GM19035 (cell line): ENCODE data around the gene ARHGEF28.

Experiments
- ATAC-seq: cut with Tn5 transposase; IDR thresholded peaks from one replicate; pipeline ENCODE4 v1.9.1; 2021; ENCODE audit not compliant: unreplicated experiment

The ARHGEF28 gene

GRCh38 chr5:73623060-73623459 is 2.9 kb upstream of the ARHGEF28 start:
- no peak for ATAC-seq

GRCh38 chr5:73623901-73624404 is 2.0 kb upstream of the ARHGEF28 start:
- ATAC-seq = no peak

- no peak for ATAC-seq
Measured at GRCh38 chr5:73624888-73625287, 1.1 kb upstream of the ARHGEF28 start.

- ATAC-seq = peak; percentile 48
Measured at GRCh38 chr5:73625372-73625943, 538 bp upstream of the ARHGEF28 start.

- no peak for ATAC-seq
Measured at GRCh38 chr5:73626814-73627313, 868 bp downstream of the ARHGEF28 start.

GRCh38 chr5:73629456-73629855 is 3.5 kb downstream of the ARHGEF28 start:
- no peak for ATAC-seq

GRCh38 chr5:73630765-73631164 is 4.8 kb downstream of the ARHGEF28 start:
- ATAC-seq = no peak

GRCh38 chr5:73631500-73631899 is 5.5 kb downstream of the ARHGEF28 start:
- no peak for ATAC-seq

GRCh38 chr5:73633060-73633459 is 7.1 kb downstream of the ARHGEF28 start:
- ATAC-seq = no peak

- ATAC-seq = no peak
Measured at GRCh38 chr5:73636408-73636807, 10.4 kb downstream of the ARHGEF28 start.

GRCh38 chr5:73637565-73637964 is 11.6 kb downstream of the ARHGEF28 start:
- ATAC-seq = no peak

GRCh38 chr5:73638344-73639095 is 12.5 kb downstream of the ARHGEF28 start:
- no peak for ATAC-seq

GRCh38 chr5:73640861-73641320 is 14.9 kb downstream of the ARHGEF28 start:
- no peak for ATAC-seq

GRCh38 chr5:73641811-73642210 is 15.8 kb downstream of the ARHGEF28 start:
- no peak for ATAC-seq

GRCh38 chr5:73642344-73642743 is 16.3 kb downstream of the ARHGEF28 start:
- ATAC-seq = no peak

- no peak for ATAC-seq
Measured at GRCh38 chr5:73644385-73644963, 18.5 kb downstream of the ARHGEF28 start.

- ATAC-seq = no peak
Measured at GRCh38 chr5:73647721-73648120, 21.7 kb downstream of the ARHGEF28 start.

GRCh38 chr5:73648515-73648914 is 22.5 kb downstream of the ARHGEF28 start:
- ATAC-seq = no peak

- no peak for ATAC-seq
Measured at GRCh38 chr5:73649926-73650325, 23.9 kb downstream of the ARHGEF28 start.

GRCh38 chr5:73652391-73652790 is 26.4 kb downstream of the ARHGEF28 start:
- no peak for ATAC-seq

GRCh38 chr5:73654171-73654811 is 28.3 kb downstream of the ARHGEF28 start:
- ATAC-seq = peak; percentile 49
